ENCODE measurements around the gene PLPPR2. TPM values are rescaled to one million over a fixed set of nuclear protein-coding genes. Genes with fewer than 3 reads are reported as not detected.
"Not testable (repeated sequence)": the region's sequence is repeated elsewhere in the genome, so short reads cannot be mapped to it uniquely, and the experiment has no call there.

PLPPR2 gene
- total RNA-seq, 1 donor from 2014 or later: 17.7 TPM

DNA sequence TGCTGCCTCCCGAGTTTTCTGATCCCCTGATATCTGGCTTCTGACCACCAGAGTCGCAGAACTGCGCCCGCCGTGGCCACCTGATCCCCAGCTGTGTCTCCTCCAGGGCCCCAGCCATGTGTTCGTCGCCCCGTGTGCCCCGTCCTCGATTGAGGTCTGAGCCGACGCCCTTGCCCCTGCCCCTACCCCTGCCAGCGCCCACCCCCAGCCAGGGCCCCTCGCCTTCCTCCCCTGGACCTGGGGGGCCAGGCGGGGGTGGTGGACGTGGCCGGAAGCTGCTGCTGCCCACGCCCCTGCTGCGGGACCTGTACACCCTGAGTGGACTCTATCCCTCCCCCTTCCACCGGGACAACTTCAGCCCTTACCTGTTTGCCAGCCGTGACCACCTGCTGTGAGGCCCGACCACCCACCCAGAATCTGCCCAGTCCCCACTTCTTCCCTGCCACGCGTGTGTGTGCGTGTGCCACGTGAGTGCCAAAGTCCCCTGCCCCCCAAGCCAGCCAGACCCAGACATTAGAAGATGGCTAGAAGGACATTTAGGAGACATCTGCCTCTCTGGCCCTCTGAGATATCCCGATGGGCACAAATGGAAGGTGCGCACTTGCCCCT, 9.2 kb downstream of the PLPPR2 start:
- intact Hi-C loops (cut with micrococcal nuclease): no loop called here
- DNase-seq (no peak), ATAC-seq (no peak)

DNA sequence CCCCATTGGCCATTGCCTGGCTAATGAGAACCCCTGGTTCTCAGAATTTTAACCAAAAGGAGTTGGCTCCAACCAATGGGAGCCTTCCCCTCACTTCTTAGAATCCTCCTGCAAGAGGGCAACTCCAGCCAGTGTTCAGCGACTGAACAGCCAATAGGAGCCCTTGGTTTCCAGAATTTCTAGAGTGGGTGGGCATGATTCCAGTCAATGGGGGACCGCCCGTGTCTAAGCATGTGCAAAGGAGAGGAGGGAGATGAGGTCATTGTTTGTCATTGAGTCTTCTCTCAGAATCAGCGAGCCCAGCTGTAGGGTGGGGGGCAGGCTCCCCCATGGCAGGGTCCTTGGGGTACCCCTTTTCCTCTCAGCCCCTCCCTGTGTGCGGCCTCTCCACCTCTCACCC, 9.7 kb downstream of the PLPPR2 start:
- DNase-seq (no peak), ATAC-seq (no peak)
- intact Hi-C loops (cut with micrococcal nuclease): no loop called here

DNA sequence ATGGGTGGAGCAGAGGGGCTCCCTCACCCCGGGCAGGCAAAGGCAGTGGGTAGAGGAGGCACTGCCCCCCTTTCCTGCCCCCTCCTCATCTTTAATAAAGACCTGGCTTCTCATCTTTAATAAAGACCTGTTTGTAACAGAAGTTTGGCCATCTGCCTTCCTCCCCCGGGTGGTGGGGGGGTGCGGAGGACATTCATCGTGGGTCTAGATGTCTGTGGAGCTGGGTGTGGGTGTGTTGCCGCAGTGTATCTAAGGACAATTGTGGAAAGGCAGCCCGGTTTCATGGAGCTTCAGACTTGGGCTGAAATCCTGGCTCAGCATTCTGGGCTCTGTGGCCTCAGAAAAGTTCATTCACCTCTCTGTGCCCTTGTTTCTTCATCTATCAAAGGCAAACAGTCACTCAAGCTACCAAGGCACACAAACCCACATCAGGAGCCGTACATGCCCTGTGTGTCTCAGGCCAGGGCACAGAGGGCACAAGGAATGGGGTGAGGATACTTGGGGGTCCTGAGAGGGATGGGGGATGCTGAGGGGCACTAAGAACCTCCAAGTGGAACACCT, 10.4 kb downstream of the PLPPR2 start:
- ATAC-seq (no peak), DNase-seq (no peak)
- intact Hi-C loops (cut with micrococcal nuclease): no loop called here

DNA sequence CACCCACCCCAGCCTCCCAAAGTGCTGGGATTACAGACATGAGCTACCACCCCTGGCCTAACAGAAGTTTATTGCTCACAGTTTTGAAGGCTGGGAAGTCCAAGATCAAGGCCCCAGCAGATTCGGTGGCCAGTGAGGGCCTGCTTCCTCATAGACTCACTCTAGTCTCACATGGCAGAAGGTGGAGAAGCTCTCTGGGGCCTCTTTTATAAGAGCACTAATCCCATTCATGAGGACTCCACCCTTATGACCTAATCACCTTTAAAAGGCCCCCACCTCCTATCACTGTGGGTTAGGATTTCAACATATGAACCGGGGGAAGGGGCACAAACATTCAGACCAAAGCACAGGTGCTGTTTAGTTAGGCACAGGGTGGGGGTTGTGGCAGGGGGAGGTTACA, 12.3 kb downstream of the PLPPR2 start:
- DNase-seq (no peak), ATAC-seq (no peak)
- intact Hi-C loops (cut with micrococcal nuclease): no loop called here

DNA sequence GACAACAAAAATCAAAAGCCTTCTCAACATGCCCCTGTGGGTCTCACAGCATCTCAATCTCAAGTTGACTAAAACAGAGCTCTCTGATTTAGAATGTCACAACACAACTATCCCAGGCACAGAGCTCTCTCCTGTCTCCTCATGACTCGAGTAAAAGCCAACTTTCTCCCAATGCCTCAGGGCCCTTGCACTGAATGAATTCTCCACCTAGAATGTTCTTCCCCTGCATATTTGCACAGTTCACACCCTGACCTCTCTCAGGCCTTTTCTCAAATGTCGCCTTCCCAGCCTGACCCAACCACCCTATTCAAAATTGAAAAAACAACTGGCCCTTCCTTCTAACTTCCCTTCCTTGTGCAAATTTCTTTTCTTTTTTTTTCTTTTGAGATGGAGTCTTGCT, 15.5 kb downstream of the PLPPR2 start:
- DNase-seq (no peak), ATAC-seq (no peak)
- intact Hi-C loops (cut with micrococcal nuclease): no loop called here

DNA sequence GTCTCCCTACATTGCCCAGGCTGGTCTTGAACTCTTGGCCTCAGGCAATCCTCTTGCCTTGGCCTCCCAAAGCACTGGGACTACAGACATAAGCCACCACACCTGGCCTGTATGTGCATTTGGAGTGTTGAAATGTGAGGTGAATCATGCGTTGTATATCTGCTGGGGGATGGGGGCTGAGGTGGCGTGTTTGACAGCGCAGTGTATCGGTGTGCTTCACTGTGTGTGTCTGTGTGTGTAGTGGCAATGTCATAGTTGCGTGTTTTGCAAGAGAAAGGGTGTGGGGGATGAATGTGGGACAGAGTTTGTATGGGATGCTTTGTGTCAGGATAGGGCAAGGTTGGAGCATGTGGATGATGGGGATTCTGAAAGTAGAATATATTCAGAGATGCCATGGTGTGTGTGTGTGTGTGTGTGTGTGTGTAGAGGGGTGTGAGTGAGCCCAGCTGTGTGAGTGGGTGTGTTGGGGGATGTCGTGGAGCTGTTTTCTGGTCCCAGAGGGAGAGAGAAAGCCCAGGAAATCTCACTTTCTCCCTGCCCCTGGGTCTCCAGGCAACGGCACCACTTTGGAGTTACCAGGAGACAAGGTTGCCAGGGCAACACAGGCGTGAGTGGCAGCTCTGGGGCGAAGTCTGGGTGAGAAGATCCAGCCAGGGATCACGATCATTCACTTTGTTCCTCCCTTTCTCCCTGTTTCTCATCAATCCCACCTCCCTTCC, 18.1 kb downstream of the PLPPR2 start:
- ATAC-seq (no peak), DNase-seq (no peak)
- intact Hi-C loops (cut with micrococcal nuclease): no loop called here

DNA sequence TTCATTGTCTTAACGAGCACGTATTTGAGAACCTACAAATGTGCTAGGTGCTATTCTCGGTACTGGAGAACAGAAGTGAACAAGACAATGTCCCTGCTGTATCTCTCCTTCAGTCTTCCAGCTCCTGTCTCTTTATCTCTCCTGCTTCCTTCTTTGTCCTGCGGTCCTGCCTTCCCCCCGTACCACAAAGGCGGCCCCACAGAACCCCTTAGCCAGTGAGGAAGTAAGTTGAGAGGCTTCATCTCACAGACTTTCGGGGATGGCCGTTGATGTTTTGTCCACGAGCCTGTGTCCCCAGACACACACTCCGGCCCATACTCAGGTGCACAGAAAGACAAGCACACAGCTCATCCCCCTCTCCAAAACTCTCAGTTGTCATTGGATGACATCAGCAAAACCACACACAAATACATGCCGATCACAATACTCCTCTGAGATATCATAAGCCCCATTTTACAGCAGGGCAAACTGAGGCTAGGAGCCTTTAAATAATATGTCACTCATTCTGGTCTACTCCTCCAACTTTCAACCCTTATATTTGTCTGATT, 18.7 kb downstream of the PLPPR2 start:
- no peak for ATAC-seq
- intact Hi-C loops (cut with micrococcal nuclease): no loop called here

DNA sequence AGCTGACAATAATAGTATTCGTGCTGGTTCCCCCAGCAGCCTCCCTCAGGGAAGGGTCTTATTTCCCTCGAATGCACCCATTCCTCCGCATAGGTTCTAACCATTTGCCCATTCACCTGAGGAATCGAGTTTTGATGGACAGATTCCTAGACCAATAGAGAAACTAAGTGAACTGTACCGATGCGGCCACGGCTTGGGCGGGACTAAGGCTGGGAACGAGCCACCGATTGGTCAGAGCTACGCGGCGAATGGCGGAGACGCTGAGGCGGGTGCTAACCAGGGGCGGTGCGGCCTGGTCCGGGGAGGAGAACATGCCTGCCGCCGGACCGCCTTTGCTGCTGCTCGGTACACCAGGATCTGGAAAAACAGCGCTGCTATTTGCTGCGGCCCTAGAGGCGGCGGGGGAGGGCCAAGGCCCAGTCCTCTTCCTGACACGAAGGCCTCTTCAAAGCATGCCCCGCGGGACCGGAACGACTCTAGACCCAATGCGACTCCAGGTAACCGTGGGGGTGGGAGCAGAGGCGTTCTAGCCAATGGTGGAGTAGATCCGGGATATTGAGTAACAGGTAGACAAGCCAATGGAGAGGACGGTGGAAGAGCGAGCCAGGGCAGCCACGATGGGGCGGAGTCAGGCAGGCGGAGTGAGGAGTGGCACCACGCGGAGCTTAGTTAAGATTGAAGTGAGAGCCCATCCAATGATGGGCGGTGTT, 19.4 kb downstream of the PLPPR2 start, which contains the start of gene SWSAP1:
TSS of gene SWSAP1 (plus strand) at position 234 of the 710 bp plus-strand sequence. CDS start at position 249, 15 bp downstream.
- intact Hi-C loops (cut with micrococcal nuclease): no loop called here
- ATAC-seq (peak; percentile 96), DNase-seq (peak; percentile 99)

More for the DNA sequence above, 18.7 kb downstream of the PLPPR2 start:
- DNase-seq: no peak

DNA sequence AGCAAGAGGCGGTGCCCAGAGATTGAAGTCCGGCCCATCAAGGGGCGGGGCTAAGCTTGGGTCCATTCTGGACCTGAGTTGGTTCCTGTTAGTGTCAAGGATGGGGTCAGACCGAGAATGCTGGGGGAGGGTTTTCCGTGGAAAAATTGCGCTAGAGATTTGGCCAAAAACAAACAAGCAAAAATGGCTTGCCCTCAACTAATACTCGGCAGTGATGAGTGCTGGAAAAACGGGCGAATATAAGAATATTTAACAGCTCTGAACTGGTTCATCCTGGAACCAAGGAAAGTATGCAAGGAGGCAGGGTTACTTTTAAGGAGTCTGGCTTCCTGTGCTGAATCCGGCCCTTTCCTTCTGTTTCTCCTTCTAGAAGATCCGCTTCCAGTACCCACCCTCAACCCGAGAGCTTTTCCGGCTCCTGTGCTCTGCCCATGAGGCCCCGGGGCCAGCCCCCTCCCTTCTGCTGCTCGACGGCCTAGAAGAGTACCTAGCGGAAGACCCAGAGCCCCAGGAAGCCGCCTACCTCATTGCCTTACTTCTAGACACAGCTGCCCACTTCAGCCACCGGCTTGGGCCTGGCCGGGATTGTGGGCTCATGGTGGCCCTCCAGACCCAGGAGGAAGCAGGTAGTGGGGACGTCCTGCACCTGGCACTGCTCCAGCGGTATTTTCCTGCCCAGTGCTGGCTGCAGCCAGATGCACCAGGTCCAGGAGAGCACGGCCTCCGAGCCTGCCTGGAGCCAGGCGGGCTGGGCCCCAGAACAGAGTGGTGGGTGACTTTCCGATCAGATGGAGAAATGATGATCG, 20.1 kb downstream of the PLPPR2 start:
- ATAC-seq: peak; percentile 1
- DNase-seq: peak; percentile 60
- intact Hi-C loops (cut with micrococcal nuclease): no loop called here

DNA sequence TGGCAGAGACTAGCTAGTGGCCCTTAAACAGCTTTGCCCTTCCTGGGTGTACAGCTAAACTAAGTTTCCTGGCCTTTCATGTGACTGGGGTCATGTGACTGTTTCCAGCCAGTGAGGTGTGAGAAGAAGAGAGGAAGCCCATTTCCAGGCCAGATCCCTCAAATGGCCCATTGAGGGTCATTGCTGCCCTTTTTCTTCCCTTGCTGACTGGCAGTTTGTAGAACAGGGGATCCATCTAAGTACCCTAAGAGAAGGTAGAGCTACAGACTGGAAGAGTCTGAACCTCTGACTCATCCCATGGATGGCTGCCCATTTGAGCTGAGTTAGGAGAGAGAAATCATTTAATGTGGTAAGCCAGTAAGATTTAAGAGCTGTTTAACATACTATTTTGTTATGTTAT, 22.0 kb downstream of the PLPPR2 start:
- no peak for DNase-seq
- no peak for ATAC-seq
- intact Hi-C loops (cut with micrococcal nuclease): no loop called here

DNA sequence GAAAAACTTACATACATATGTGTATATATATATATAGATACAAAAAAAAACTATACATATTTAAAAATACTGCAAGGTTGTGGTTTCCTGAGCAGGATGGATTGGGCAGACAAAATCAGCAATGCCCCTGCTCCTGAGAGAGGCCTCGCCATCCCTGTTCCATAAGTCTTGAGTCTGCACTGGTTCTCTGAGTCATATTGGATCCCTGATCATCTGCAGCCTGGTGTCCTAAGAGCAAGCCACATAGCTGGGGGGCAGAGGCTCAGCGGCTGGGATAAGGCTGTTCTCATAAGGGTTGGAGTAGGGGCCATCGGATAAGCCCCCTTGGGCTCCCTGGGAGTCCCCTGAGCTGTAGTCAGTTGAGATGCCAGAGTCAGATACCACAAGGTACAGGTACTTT, 22.5 kb downstream of the PLPPR2 start:
- no peak for ATAC-seq
- intact Hi-C loops (cut with micrococcal nuclease): no loop called here
- no peak for DNase-seq

DNA sequence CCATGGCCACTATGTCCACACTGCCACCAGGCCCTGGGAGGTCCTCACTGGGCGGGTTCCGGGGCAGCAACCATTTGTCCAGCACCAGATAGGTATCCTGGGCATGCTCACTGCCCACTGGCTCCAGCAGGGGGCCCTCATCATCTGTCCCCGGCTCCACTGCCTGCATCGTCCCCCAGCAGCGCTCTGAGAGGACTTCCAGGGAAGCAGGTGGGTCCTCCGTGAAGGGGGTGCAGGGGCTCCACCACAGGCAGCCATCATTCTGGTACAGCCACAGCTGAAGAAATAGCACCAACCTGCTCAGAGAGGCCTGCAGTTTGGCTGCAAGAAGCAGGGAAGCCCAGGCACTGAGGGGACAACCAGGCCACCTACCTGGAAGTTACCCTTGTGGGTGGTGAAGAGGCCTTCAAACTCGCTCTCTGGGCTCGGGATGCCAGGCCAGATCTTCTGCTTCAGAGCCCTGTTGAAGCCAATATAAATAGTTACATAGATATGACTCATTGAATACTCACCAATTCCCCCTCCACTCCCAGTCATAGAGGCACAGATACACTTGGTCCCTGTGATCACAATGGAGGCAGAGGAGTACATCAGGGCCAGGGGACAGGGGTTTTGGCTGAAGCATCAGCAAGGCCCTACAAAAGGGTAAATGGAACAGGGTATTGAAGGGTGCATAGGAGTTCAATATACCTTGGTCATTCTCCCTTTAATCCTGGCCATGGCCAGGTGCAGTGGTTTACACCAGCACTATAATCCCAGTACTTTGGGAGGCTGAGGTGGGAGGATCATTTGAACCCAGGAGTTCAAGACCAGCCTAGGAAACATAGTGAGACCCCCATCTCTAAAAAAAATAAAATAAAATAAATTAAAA, 23.3 kb downstream of the PLPPR2 start:
- intact Hi-C loops (cut with micrococcal nuclease): no loop called here
- ATAC-seq: no peak
- peak; percentile 66 for DNase-seq

DNA sequence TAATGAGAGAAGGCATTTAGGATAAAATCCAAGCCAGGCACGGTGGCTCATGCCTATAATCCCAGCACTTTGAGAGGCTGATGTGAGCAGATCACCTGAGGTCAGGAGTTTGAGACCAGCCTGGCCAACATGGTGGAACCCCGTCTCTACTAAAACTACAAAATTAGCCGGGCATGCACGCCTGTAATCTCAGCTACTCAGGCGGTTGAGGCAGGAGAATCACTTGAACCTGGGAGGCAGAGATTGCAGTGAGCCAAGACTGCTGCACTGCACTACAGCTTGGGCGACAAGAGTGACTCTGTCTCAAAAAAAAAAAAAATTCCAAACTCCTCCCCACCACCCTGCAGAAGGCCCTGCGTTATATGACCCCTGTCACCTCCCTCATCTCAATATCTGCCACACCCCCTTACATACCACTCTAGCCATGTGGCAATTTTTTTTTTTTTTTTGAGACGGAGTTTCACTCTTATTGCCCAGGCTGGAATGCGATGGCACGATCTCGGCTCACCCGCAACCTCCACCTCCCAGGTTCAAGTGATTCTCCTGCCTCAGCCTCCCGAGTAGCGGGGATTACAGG, 24.1 kb downstream of the PLPPR2 start:
- ATAC-seq; DNase-seq; intact Hi-C loops (cut with micrococcal nuclease): not testable (repeated sequence)

DNA sequence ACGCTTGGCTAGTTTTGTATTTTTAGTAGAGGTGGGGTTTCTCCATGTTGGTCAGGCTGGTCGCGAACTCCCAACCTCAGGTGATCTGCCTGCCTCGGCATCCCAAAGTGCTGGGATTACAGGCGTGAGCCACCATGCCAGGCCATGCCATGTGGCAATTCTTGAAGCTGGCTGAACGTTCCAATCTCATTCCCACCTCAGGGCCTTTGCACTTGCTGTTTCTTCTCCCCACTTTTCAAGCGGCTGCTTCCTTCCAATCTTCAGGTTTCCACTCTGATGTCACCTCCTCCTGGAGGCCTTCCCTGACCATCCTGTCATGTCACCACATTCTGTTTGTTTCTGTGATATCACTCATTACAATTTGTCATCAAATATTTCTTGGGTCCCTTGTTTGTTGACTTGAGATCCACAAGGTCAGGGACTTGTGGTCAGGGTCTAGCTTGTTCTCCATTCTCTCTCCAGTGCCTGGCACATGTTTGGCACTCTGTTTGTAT, 24.7 kb downstream of the PLPPR2 start:
- no peak for ATAC-seq
- no peak for DNase-seq
- intact Hi-C loops (cut with micrococcal nuclease): no loop called here

DNA sequence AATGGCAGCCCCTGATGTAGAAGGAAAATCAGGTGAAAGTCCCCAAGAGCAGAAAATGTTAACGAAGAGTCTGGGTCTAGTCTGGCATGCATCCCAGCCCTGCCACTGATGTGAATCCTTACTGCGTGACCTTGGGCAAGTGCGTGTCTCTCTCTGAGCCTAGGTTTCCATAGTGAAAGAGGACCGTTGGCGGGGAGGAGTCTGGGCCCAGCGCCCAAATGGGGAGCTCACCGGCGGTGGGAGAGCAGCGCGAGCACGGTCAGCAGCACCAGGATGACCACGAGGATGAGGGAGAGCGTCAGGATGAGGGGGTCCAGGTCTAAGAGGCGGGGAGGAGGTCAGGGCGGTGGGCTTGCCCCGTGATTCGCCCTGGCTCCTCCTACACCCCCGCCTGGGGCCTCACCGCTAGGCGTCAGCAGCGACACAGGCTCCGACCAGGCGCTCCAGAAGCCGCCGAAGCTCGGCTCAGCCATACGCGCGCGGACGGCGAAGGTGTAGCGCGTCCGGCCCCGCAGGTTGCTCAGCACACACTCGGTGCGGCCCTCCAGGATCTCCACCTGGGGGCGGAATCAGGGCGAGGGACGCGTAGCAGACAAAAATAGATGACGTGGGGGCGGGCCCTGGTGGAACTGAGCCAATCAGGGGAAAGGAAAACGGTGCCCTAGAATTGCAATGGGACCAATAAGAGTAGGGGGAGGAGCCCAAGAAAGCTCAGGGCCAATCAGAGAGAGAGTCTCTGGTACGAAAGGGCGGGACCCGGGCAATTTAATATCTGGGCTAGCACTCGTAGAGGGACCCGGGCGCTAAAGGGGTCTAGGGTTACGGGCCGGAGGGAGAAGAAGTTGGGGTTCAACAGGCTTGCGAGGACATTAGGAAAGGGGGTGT, 25.7 kb downstream of the PLPPR2 start:
- intact Hi-C loops (cut with micrococcal nuclease): no loop called here
- peak; percentile 94 for DNase-seq
- ATAC-seq: peak; percentile 87

DNA sequence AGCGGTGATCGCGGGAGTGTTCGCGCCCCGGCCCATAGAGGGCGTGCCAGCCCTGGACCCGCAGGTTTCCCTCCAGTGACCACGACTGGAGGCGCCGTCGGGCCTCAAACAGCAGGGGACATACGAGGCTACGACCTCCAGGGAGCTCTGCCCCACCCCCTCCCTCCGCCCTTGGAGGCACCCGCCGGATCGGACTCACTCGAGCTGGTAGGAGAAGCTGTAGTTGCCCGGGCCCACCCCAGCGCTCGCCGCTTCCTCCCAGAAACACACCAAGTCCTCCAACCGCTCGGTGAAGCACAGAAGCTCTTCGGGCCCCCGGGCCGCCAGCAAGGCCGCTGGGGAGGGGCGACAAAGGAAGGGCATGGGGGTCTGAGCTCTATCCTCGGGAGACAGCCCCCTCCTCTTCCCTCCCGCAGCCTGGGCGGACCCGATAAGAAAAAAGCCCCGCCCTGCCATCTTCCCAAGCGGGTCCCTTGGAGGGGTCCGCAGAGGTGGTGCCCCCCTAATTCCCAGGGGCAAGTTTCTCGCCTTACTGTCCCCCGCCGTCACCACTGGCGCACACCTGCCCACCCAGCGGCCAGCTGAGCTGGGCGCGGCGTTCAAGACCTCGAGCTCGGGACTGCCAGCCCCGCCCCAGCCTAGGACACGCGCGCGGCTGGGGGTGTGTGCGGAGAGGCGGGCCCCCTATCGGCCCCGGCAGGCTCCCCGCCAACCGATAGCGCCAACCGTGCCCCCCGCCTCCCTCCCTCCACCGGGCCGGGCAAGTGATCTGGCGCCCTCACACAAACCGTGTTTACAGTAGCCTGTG, 27.9 kb downstream of the PLPPR2 start:
- DNase-seq (peak; percentile 76), ATAC-seq (peak; percentile 17)
- intact Hi-C loops (cut with micrococcal nuclease): no loop called here

Measured in left ventricle myocardium superior (tissue), 1 donor.